Measurements from ENCODE around the gene CTNNA2.

The CTNNA2 gene

GRCh38 chr2:80300954-80301353 lies 788.1 kb downstream of the CTNNA2 start:
- Histone ChIP-seq H3K79me2 (ENCODE audit: low read length) (no peaks in the 10 kb centered on the region), H3K4me2 (ENCODE audit: low read length) (no peak overlapping the region), H3K36me3 (replicated peaks; ENCODE audit: low read depth, low read length) (no peaks in the 10 kb centered on the region), H3K4me3 (ENCODE audit: low read length) (no peak overlapping the region), H3K9me3 (ENCODE audit: insufficient read depth, low read length) (no peaks in the 10 kb centered on the region), H3K27ac (ENCODE audit: low read length) (no peak overlapping the region), H3K4me1 (ENCODE audit: low read length) (no peaks in the 10 kb centered on the region), H4K20me1 (ENCODE audit: insufficient read depth, low read length) (no peaks in the 10 kb centered on the region), H2AFZ (ENCODE audit: low read depth, low read length) (no peak overlapping the region), H3K9ac (ENCODE audit: low read length) (no peak overlapping the region), H3K27me3 (ENCODE audit: low read depth, low read length) (no peaks in the 10 kb centered on the region)
- no peak for TF ChIP-seq CTCF (IDR thresholded peaks at IDR 0.05; ENCODE audit: low read depth, low read length)
- no peak for TF ChIP-seq EZH2phosphoT487 (IDR thresholded peaks at IDR 0.05; ENCODE audit: low read depth)

GRCh38 chr2:80302001-80302313 lies 789.1 kb downstream of the CTNNA2 start:
- Histone ChIP-seq H3K9ac (ENCODE audit: low read length) (no peak overlapping the region), H3K36me3 (replicated peaks; ENCODE audit: low read depth, low read length) (no peaks in the 10 kb centered on the region), H3K4me2 (ENCODE audit: low read length) (no peak overlapping the region), H3K27me3 (ENCODE audit: low read depth, low read length) (no peaks in the 10 kb centered on the region), H3K4me1 (ENCODE audit: low read length) (no peaks in the 10 kb centered on the region), H2AFZ (ENCODE audit: low read depth, low read length) (no peak overlapping the region), H3K79me2 (ENCODE audit: low read length) (no peaks in the 10 kb centered on the region), H3K4me3 (ENCODE audit: low read length) (no peak overlapping the region), H3K27ac (ENCODE audit: low read length) (no peak overlapping the region), H4K20me1 (ENCODE audit: insufficient read depth, low read length) (no peaks in the 10 kb centered on the region), H3K9me3 (ENCODE audit: insufficient read depth, low read length) (no peaks in the 10 kb centered on the region)
- TF ChIP-seq EZH2phosphoT487 (IDR thresholded peaks at IDR 0.05; ENCODE audit: low read depth) (no peak), CTCF (IDR thresholded peaks at IDR 0.05; ENCODE audit: low read depth, low read length) (no peak)

GRCh38 chr2:80302314-80303005 lies 789.6 kb downstream of the CTNNA2 start:
- Histone ChIP-seq H3K4me3 (ENCODE audit: low read length) (no peak overlapping the region), H3K36me3 (replicated peaks; ENCODE audit: low read depth, low read length) (no peaks in the 10 kb centered on the region), H3K9me3 (ENCODE audit: insufficient read depth, low read length) (no peaks in the 10 kb centered on the region), H3K9ac (ENCODE audit: low read length) (no peak overlapping the region), H3K4me1 (ENCODE audit: low read length) (no peaks in the 10 kb centered on the region), H4K20me1 (ENCODE audit: insufficient read depth, low read length) (no peaks in the 10 kb centered on the region), H3K27me3 (ENCODE audit: low read depth, low read length) (no peaks in the 10 kb centered on the region), H3K27ac (ENCODE audit: low read length) (no peak overlapping the region), H2AFZ (ENCODE audit: low read depth, low read length) (no peak overlapping the region), H3K4me2 (ENCODE audit: low read length) (no peak overlapping the region), H3K79me2 (ENCODE audit: low read length) (no peaks in the 10 kb centered on the region)
- TF ChIP-seq EZH2phosphoT487 (IDR thresholded peaks at IDR 0.05; ENCODE audit: low read depth) (no peak), CTCF (IDR thresholded peaks at IDR 0.05; ENCODE audit: low read depth, low read length) (no peak)

GRCh38 chr2:80303006-80303908 lies 790.4 kb downstream of the CTNNA2 start:
- TF ChIP-seq EZH2phosphoT487 (IDR thresholded peaks at IDR 0.05; ENCODE audit: low read depth) (no peak), CTCF (IDR thresholded peaks at IDR 0.05; ENCODE audit: low read depth, low read length) (no peak)
- no peak overlapping the region for H3K9ac ChIP-seq (ENCODE audit: low read length)

More at GRCh38 chr2:80303006-80303908, 790.4 kb downstream of the CTNNA2 start:
- no peaks in the 10 kb centered on the region for H3K4me1 ChIP-seq (ENCODE audit: low read length)
- H3K27ac ChIP-seq (ENCODE audit: low read length) = no peak overlapping the region
- no peaks in the 10 kb centered on the region for H3K9me3 ChIP-seq (ENCODE audit: insufficient read depth, low read length)
- H3K27me3 ChIP-seq (ENCODE audit: low read depth, low read length) = no peaks in the 10 kb centered on the region
- no peak overlapping the region for H3K4me2 ChIP-seq (ENCODE audit: low read length)
- no peak overlapping the region for H2AFZ ChIP-seq (ENCODE audit: low read depth, low read length)
- H3K79me2 ChIP-seq (ENCODE audit: low read length) = no peaks in the 10 kb centered on the region
- no peak overlapping the region for H3K4me3 ChIP-seq (ENCODE audit: low read length)
- H4K20me1 ChIP-seq (ENCODE audit: insufficient read depth, low read length) = no peaks in the 10 kb centered on the region
- no peaks in the 10 kb centered on the region for H3K36me3 ChIP-seq (replicated peaks; ENCODE audit: low read depth, low read length)

All from OCI-LY3 (cell line).